Measurements from ENCODE around the gene TNK2. TPM values are rescaled to one million over a fixed set of nuclear protein-coding genes. Genes with fewer than 3 reads are reported as not detected.

The TNK2 gene
- total and polyA plus RNA-seq, 2 of the 8 experiments (the other 6 are each of a cell fraction or from before 2014, with no cell fraction given), result 10.4 to 33.9 TPM

- Histone ChIP-seq H3K9ac (replicated peaks in 1 of 4; ENCODE audit: extremely low read depth in 1 of 4, low read depth in 3 of 4, low read length in 3 of 4) (no peak overlapping the region), H3K4me1 (replicated peaks in 1 of 4; ENCODE audit: control insufficient read depth in 3 of 4, insufficient read depth in 4 of 4, low read length in 3 of 4) (peaks cover 0 to 1% (median under 1%) of the 10 kb centered on the region in 4 experiments; a peak in 4 of 7 replicates), H3K79me2 (ENCODE audit: control insufficient read depth in 1 of 2, insufficient read depth in 2 of 2, low read length in 2 of 2) (no peaks in the 10 kb centered on the region), H2BK5ac (ENCODE audit: low read depth, low read length) (no peak overlapping the region), H3K27me3 (replicated peaks in 1 of 4; ENCODE audit: control insufficient read depth in 3 of 4, extremely low read depth in 1 of 4, insufficient read depth in 3 of 4, low read length in 3 of 4) (no peaks in the 10 kb centered on the region), H3K4ac (replicated peaks; ENCODE audit: insufficient read length, low read depth, low read length) (no peak overlapping the region), H3K14ac (ENCODE audit: insufficient read length) (no peak overlapping the region), H3K23ac (ENCODE audit: insufficient read length) (no peak overlapping the region), H3K27ac (ENCODE audit: low read depth, low read length) (no peak overlapping the region), H4K8ac (ENCODE audit: extremely low read depth, insufficient read depth, low read length) (no peak overlapping the region), H2BK15ac (ENCODE audit: low read length) (no peak overlapping the region), H2BK120ac (replicated peaks; ENCODE audit: low read depth, low read length) (no peak overlapping the region), H3K36me3 (ENCODE audit: control insufficient read depth in 2 of 4, insufficient read depth in 4 of 4, low read length in 3 of 4) (no peaks in the 10 kb centered on the region), H3K79me1 (ENCODE audit: low read depth, low read length) (no peaks in the 10 kb centered on the region), H3K4me3 (ENCODE audit: extremely low read depth in 1 of 4, insufficient read depth in 2 of 4, low read depth in 3 of 4, low read length in 4 of 4) (no peak overlapping the region), H2AFZ (ENCODE audit: low read length) (no peak overlapping the region), H4K20me1 (replicated peaks in 1 of 2; ENCODE audit: control insufficient read depth in 1 of 2, insufficient read depth in 2 of 2, low read length in 2 of 2) (no peaks in the 10 kb centered on the region), H4K5ac (ENCODE audit: insufficient read length, low read depth, low read length) (no peak overlapping the region), H2BK20ac (ENCODE audit: low read length) (no peak overlapping the region), H3K9me3 (ENCODE audit: insufficient read depth in 2 of 2, low read depth in 1 of 2, low read length in 1 of 2) (no peaks in the 10 kb centered on the region), H3K18ac (ENCODE audit: extremely low read depth, low read length) (no peak overlapping the region), H4K91ac (replicated peaks; ENCODE audit: insufficient read length, low read length) (no peak overlapping the region), H3K56ac (replicated peaks; ENCODE audit: insufficient read length, low read depth, low read length) (no peak overlapping the region), H2AK5ac (ENCODE audit: low read depth, low read length) (no peak overlapping the region), H3K4me2 (ENCODE audit: insufficient read depth in 1 of 2, low read depth in 2 of 2, low read length in 2 of 2) (no peak overlapping the region), H2BK12ac (ENCODE audit: low read depth, low read length) (no peak overlapping the region), H3K23me2 (ENCODE audit: low read depth, low read length) (no peaks in the 10 kb centered on the region)
- FAIRE-seq (no peak), DNase-seq (ENCODE audit: low read depth in 1 of 2, low spot score in 2 of 2) (no peak)
- WGBS, 2 experiments (ENCODE audit: extremely low coverage in 1 of 2, insufficient coverage in 1 of 2, insufficient read length in 1 of 2, insufficient replicate concordance in 2 of 2, low coverage in 1 of 2, low lambda C conversion rate in 2 of 2, missing lambda C conversion rate in 1 of 2), result 90% methylated on average over 7 of the region's 7 CpGs; no CpG with 5 or more reads in 1 of the 2 experiments
- ChIA-PET POLR2A (ENCODE audit: partially characterized antibody) (interaction anchor here (0.9 kb wide), 1 partner anchor 42 kb away, joined by 4 read pairs; no protein-coding TSS in a partner anchor), CTCF (ENCODE audit: partially characterized antibody) (interaction anchor here (1.0 to 3.4 kb wide), 4 partner anchors 11 to 67 kb away, joined by 3 to 18 read pairs (median 4); no protein-coding TSS in a partner anchor)
- no peak for TF ChIP-seq CTBP2 (IDR thresholded peaks at IDR 0.05; ENCODE audit: borderline replicate concordance, insufficient read depth, insufficient read length, low read length)
- no peak for TF ChIP-seq SIX5 (IDR thresholded peaks at IDR 0.05; ENCODE audit: low read depth, low read length)
- TF ChIP-seq EZH2 (IDR thresholded peaks at IDR 0.05; ENCODE audit: low read depth, low read length, severe bottlenecking), result no peak
- no peak for TF ChIP-seq KDM4A (IDR thresholded peaks at IDR 0.05; ENCODE audit: low read depth, low read length, severe bottlenecking)
- no peak for TF ChIP-seq TAF1 (IDR thresholded peaks at IDR 0.05; ENCODE audit: low read depth, low read length)
- no peak for TF ChIP-seq POLR2A (IDR thresholded peaks at IDR 0.05; ENCODE audit: control extremely low read depth in 1 of 2, low read depth in 2 of 2, low read length in 2 of 2)
- TF ChIP-seq ZNF274 (IDR thresholded peaks at IDR 0.05; ENCODE audit: borderline replicate concordance, extremely low read depth, low read length), result no peak
- TF ChIP-seq PHF8 (conservative IDR thresholded peaks at IDR 0.05; ENCODE audit: low read depth, low read length), result no peak
- TF ChIP-seq POLR2AphosphoS5 (IDR thresholded peaks at IDR 0.05; ENCODE audit: low read depth, low read length), result no peak
- no peak for TF ChIP-seq GTF2F1 (IDR thresholded peaks at IDR 0.05; ENCODE audit: borderline replicate concordance, low read depth, low read length)
- no peak for TF ChIP-seq TEAD4 (IDR thresholded peaks at IDR 0.05; ENCODE audit: low read depth, low read length)
- no peak for TF ChIP-seq RBBP5 (IDR thresholded peaks at IDR 0.05; ENCODE audit: borderline replicate concordance, low read depth, low read length)
- no peak for TF ChIP-seq BRCA1 (IDR thresholded peaks at IDR 0.05; ENCODE audit: low read depth, low read length)
Measured at GRCh38 chr3:195844671-195845218, 63.6 kb downstream of the TNK2 start.
